Naive thymus-derived CD8-positive, alpha-beta T cell (primary cell): Measurements from ENCODE around the gene SLC34A2. TPM values are rescaled to one million over a fixed set of nuclear protein-coding genes. Genes with fewer than 3 reads are reported as not detected.
"Not testable (repeated sequence)": the region's sequence is repeated elsewhere in the genome, so short reads cannot be mapped to it uniquely, and the experiment has no call there.

ENCODE experiments used
- ATAC-seq, 2 donors: fragments of 150-1000 bp; cut with Tn5 transposase in 1 of 2; sonication (Bioruptor Pico), chemical (Tn5 transposase) in 1 of 2; 1 replicate in 1 of 2; 2 replicates in 1 of 2; pipeline ENCODE4 v1.10.0; 2021; ENCODE audit warnings: mild to moderate bottlenecking in 2 of 2, moderate library complexity in 2 of 2
- POLR2A ChIA-PET: fragments of 350-600 bp; sonication (Branson Sonifier 250); formaldehyde crosslinking; loops from one replicate; lab custom pipeline; 2021; ENCODE audit warnings: antibody characterized with exemption; lab: Charles Lee
- DNase-seq, 10 donors: peaks; one replicate each; pipeline versions ENCODE4 v3.0.0 to v3.0.0-alpha.2; 2020 to 2022
- H3K27ac Mint-ChIP-seq, 10 donors: one replicate each; pipeline ENCODE4 v1.8.0; 2020 to 2022; ENCODE audit warnings: mild to moderate bottlenecking in 10 of 10, mixed read lengths in 10 of 10, moderate library complexity in 4 of 10, inconsistent platforms in 1 of 10
- H3K27me3 Mint-ChIP-seq, 5 donors: one replicate each; pipeline ENCODE4 v1.8.0; 2021 to 2022; ENCODE audit warnings: mixed read lengths in 5 of 5
- H3K36me3 Mint-ChIP-seq, 3 donors: one replicate each; pipeline ENCODE4 v1.8.0; 2020 to 2022; ENCODE audit warnings: mixed read lengths in 3 of 3, mild to moderate bottlenecking in 2 of 3, inconsistent platforms in 1 of 3
- H3K4me1 Mint-ChIP-seq, 4 donors: one replicate each; pipeline ENCODE4 v1.8.0; 2021 to 2022; ENCODE audit warnings: mixed read lengths in 4 of 4
- H3K4me3 Mint-ChIP-seq, 10 donors: one replicate each; pipeline ENCODE4 v1.8.0; 2020 to 2022; ENCODE audit warnings: mild to moderate bottlenecking in 10 of 10, mixed read lengths in 10 of 10, moderate library complexity in 6 of 10, inconsistent platforms in 1 of 10
- H3K9me3 Mint-ChIP-seq, 9 donors: one replicate each; pipeline ENCODE4 v1.8.0; 2020 to 2022; ENCODE audit warnings: mixed read lengths in 9 of 9, mild to moderate bottlenecking in 3 of 9, inconsistent platforms in 1 of 9, moderate library complexity in 1 of 9
- polyA plus RNA-seq, 3 donors: library from polyadenylated mRNA; unstranded; fragments of 300-500 nt; fragmentation: Illumina TruSeq; gene quantifications; one replicate each; pipeline ENCODE4 v1.2.3, GENCODE V29; 2021
- total RNA-seq, 8 experiments: library from RNA in 2 of 8; stranded (reverse) in 2 of 8; gene quantifications; one replicate each; pipeline ENCODE4 v1.2.3 and lab custom pipeline; 2021 to 2026

The SLC34A2 gene
- total and polyA plus RNA-seq, 5 experiments from 2014 or later, result not detected

DNA sequence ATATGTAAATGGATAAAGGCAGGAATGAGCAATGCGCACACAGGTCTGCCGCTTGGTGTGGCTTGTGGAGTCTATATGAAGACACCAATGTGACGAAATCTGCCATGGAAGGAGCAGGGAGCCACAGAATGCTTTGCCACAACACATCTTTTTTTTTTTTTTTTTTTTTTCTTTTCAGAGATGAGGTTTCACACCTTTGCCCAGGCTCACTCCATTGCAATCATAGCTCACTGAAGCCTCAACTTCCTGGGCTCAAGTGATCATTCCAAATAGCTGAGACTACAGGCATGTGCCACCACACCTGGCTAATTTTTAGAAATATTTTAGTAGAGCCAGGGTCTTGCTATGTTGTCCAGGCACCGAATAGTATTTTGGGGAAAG lies 17.4 kb upstream of the SLC34A2 start:
- H3K27me3 Mint-ChIP-seq, result peaks cover 0 to 7% (median 4%) of the 10 kb centered on the region in 5 donors
- peak overlapping the region in 1 of 10 donors; percentile 33 for H3K4me3 Mint-ChIP-seq

DNA sequence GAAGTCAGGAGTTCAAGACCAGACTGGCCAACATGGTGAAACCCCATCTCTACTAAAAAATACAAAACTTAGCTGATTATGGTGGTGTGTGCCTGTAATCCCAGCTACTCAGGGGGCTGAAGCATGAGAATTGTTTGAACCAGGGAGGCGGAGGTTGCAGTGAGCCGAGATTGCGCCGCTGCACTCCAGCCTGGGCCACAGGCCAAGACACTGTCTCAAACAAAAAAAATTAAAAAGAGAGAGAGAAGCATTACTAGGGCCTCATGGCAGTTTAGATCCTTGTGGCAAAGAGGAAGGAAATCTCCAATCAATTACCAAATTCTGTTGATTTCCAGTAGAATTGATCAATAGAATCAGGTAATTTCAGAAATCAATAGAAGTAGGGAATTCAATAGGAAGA lies 16.8 kb upstream of the SLC34A2 start:
- POLR2A ChIA-PET, result no interaction called here
- no peaks in the 10 kb centered on the region for H3K36me3 Mint-ChIP-seq
- no peak for DNase-seq
- H3K27me3 Mint-ChIP-seq, result peaks cover 0 to 10% (median under 1%) of the 10 kb centered on the region in 5 donors
- no peak overlapping the region for H3K27ac Mint-ChIP-seq
- no peaks in the 10 kb centered on the region for H3K9me3 Mint-ChIP-seq
- no peak for ATAC-seq
- no peak overlapping the region for H3K4me3 Mint-ChIP-seq
- no peaks in the 10 kb centered on the region for H3K4me1 Mint-ChIP-seq

More for the DNA sequence above, 17.4 kb upstream of the SLC34A2 start:
- no peak overlapping the region for H3K27ac Mint-ChIP-seq
- POLR2A ChIA-PET, result no interaction called here
- H3K4me1 Mint-ChIP-seq, result no peaks in the 10 kb centered on the region
- H3K9me3 Mint-ChIP-seq, result no peaks in the 10 kb centered on the region
- H3K36me3 Mint-ChIP-seq, result no peaks in the 10 kb centered on the region
- ATAC-seq (no peak), DNase-seq (no peak)

DNA sequence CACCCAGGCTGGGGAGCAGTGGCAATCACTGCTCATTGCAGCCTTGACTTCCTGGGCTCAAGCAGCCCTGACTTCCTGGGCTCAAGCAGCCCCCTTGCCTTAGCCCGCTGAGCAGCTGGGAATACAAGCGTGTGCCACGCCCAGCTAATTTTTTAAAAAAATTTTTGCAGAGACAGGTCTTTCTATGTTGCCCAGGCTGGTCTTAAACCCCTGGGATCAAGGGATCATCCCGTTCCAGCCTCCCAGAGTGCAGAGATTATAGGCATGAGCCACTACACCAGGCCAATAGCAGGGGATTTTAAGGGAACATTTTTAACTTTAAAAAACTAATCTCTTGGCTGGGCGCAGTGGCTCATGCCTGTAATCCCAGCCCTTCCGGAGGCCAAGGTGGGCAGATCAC lies 5.3 kb upstream of the SLC34A2 start:
- ATAC-seq (no peak), DNase-seq (no peak)
- Mint-ChIP-seq H3K27me3 (peaks cover 0 to 17% (median 7%) of the 10 kb centered on the region in 5 donors), H3K27ac (no peak overlapping the region), H3K36me3 (no peaks in the 10 kb centered on the region), H3K9me3 (peaks cover 0 to 2% (median 0%) of the 10 kb centered on the region in 9 donors), H3K4me1 (peaks cover 0 to 4% (median under 1%) of the 10 kb centered on the region in 4 donors), H3K4me3 (no peak overlapping the region)
- POLR2A ChIA-PET, result interaction anchor here (0.6 kb wide), 1 partner anchor 141 kb away, joined by 3 read pairs; no protein-coding TSS in a partner anchor

DNA sequence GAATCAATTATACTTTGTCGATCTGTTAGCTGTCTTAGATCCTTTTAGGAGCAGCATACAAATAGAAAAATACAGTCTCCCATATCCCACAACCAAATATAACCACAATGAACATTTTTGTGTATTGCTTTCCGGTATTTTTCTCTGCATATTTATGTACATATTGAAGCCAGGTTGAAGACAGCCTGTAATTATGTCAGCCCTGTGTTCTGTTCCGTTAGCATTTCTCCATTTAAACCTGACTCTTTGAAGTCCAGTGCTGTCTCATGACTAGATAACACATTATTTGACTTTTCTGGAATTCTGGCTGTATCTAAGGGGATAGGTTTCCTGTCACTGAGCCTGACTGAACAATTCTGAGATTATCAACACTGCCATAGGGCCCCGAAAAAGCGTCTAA lies 4.0 kb upstream of the SLC34A2 start:
- no peaks in the 10 kb centered on the region for H3K36me3 Mint-ChIP-seq
- no peak for ATAC-seq
- no peak overlapping the region for H3K4me3 Mint-ChIP-seq
- H3K9me3 Mint-ChIP-seq, result peaks cover 0 to 2% (median 0%) of the 10 kb centered on the region in 9 donors
- H3K4me1 Mint-ChIP-seq, result peaks cover 0 to 9% (median 3%) of the 10 kb centered on the region in 4 donors
- POLR2A ChIA-PET, result no interaction called here
- no peak overlapping the region for H3K27ac Mint-ChIP-seq
- no peak for DNase-seq
- peaks cover 11 to 27% (median 17%) of the 10 kb centered on the region in 5 donors for H3K27me3 Mint-ChIP-seq

DNA sequence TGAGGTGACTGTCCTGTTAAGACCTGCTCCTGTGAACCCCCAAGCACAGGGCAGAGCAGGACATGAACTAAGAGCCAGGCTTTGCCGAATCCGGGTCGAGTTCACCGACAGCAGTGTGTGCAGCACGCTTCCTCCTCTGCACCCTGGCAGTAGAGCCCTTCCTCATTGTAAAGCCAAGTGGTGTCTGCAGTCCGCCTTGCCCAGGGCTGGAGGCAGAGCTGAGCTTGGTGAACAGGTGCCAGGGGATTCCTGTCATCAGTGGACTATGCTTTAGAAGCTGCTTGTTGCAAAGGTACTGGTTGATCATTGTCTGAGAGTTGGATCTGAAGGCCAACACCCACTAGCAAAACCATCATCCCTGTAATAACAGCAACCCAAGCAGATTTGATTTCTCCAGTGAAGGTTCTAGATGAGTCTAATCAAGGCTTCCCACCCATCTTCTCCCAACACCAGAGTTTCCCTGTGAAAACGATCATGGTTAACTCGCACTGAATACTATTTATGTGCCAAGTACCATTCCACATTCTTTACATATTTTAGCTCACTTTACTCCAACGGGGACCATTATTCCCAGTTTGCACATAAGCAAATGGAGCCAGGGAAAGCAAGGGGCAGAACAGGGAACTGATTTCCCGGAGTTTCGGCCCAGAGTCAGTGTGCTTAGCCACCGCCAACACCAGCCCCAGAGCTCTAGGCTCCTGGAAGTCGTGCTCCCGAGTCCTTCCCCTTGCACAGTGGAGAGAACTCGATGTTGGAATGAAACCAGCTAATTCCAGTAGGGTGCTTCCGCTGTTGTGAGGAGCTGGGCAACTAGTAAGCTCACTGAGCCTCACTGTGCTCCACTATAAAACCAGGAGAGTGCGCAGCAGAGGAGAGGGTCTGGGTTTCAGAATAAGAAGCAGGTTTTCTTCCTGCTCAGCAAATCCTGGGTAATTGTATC lies 1.4 kb upstream of the SLC34A2 start:
- Mint-ChIP-seq H3K9me3 (peaks cover 0 to 2% (median 0%) of the 10 kb centered on the region in 9 donors), H3K36me3 (no peaks in the 10 kb centered on the region), H3K27me3 (peaks cover 11 to 30% (median 23%) of the 10 kb centered on the region in 5 donors), H3K4me3 (no peak overlapping the region), H3K27ac (no peak overlapping the region), H3K4me1 (peaks cover 0 to 9% (median 3%) of the 10 kb centered on the region in 4 donors)
- ATAC-seq (no peak), DNase-seq (no peak)
- POLR2A ChIA-PET, result no interaction called here

DNA sequence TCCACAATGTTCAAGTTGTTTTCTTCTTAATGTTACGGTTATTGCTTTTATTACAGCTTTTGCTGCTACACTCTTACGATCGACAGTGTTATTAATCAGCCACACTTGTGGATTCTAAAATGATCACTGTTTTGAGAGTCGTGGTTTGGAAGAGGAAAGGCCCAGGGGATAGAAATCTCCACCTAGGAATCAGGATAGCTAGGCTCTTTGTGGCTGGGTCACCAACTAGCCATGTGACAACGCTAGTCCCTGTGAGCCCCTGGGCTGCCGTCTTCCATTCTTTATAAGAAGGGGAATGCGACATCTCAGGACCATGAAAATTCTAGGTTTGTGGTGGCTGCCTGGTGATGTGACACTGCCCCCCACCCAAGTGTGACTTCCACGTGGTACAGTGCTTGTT lies 380 bp downstream of the SLC34A2 start:
- DNase-seq (no peak), ATAC-seq (no peak)
- H3K9me3 Mint-ChIP-seq, result peaks cover 0 to 2% (median 0%) of the 10 kb centered on the region in 9 donors
- H3K36me3 Mint-ChIP-seq, result no peaks in the 10 kb centered on the region
- peak overlapping the region in 1 of 10 donors; percentile 57 for H3K27ac Mint-ChIP-seq
- POLR2A ChIA-PET, result no interaction called here
- peaks cover 11 to 30% (median 23%) of the 10 kb centered on the region in 5 donors for H3K27me3 Mint-ChIP-seq
- peaks cover 0 to 9% (median 3%) of the 10 kb centered on the region in 4 donors for H3K4me1 Mint-ChIP-seq
- H3K4me3 Mint-ChIP-seq, result no peak overlapping the region

DNA sequence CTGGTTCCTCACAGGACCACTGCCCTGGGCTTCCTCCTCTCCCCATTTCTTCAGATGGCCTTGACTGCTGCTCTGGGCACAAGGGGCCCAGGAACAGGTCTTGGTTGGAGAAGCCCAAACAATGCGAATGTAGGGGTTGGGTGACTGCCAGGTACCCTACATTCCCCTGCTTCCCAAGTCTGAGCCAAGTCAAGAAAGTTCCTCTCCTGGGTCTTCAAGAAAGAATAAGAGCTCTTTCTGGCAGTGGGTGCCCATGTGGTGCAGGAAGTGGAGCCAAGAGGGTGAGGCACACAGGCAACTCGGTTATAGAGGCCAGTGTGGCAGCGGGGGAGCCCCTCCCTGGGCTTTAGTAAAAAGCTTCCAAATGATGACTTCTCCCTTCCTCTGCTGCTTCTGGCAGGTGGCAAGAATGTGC lies 2.7 kb downstream of the SLC34A2 start:
- no peak overlapping the region for H3K27ac Mint-ChIP-seq
- peaks cover 10 to 33% (median 26%) of the 10 kb centered on the region in 5 donors for H3K27me3 Mint-ChIP-seq
- no peak for ATAC-seq
- POLR2A ChIA-PET, result no interaction called here
- DNase-seq, result no peak
- peaks cover 0 to 2% (median 0%) of the 10 kb centered on the region in 9 donors for H3K9me3 Mint-ChIP-seq
- no peak overlapping the region for H3K4me3 Mint-ChIP-seq
- peaks cover 0 to 9% (median 3%) of the 10 kb centered on the region in 4 donors for H3K4me1 Mint-ChIP-seq
- H3K36me3 Mint-ChIP-seq, result no peaks in the 10 kb centered on the region

DNA sequence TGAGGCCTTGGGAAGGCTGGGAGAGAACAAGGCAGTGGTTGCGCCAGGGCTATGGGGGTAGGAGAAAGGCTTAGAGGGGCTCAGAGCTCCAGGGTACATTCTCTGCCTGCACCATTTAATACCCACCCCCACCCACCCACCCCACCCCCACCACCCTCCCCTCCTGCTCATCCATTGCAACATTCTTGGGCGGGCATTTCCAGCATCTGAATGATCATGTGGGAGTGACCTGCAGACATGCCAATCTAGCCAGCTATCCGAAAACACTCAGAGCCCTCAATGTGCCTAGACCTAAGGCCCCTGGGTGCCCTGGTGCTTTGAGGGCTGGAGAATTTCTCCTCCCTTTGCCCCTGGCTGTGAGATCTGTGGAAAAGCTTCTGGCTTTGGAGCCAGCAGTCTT lies 3.1 kb downstream of the SLC34A2 start:
- peaks cover 10 to 32% (median 26%) of the 10 kb centered on the region in 5 donors for H3K27me3 Mint-ChIP-seq
- no peak overlapping the region for H3K27ac Mint-ChIP-seq
- H3K4me3 Mint-ChIP-seq, result no peak overlapping the region
- ATAC-seq, result no peak
- no peaks in the 10 kb centered on the region for H3K36me3 Mint-ChIP-seq
- no peak for DNase-seq
- POLR2A ChIA-PET, result no interaction called here
- H3K4me1 Mint-ChIP-seq, result peaks cover 0 to 9% (median 3%) of the 10 kb centered on the region in 4 donors
- H3K9me3 Mint-ChIP-seq, result peaks cover 0 to 2% (median 0%) of the 10 kb centered on the region in 9 donors

DNA sequence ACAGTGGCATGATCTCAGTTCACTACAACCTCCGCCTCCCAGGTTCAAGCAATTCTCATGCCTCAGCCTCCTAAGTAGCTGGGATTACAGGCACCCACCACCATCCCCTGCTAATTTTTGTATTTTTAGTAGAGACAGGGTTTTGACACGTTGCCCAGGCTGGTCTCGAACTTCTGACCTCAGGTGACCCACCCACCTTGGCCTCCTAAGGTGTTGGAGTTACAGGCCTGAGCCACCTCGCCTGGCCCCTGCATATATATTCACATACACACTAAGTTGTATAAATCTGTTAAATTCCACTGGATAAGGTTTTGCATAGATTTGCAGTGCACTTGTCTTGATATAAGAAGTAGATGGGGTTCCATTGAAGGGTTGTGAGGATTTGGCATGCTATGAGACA lies 5.8 kb downstream of the SLC34A2 start:
- peaks cover 0 to 20% (median 19%) of the 10 kb centered on the region in 5 donors for H3K27me3 Mint-ChIP-seq
- POLR2A ChIA-PET, result not testable (repeated sequence)

DNA sequence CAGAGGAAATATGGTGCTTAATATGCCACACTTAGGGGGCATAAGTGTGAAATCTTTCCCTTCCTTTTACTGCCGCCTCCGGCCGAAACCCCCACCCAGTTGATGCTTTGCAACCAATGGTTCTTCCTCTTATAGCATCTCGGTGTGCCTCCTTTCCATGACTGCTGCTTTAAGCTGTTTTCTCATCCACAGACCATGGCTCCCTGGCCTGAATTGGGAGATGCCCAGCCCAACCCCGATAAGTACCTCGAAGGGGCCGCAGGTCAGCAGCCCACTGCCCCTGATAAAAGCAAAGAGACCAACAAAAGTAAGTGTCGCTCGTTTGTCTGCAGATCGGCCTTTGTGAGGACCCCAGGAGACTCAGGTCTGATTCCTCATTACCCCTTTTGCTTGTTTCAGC lies 6.7 kb downstream of the SLC34A2 start:
- ATAC-seq, result no peak
- no peak for DNase-seq

More for the DNA sequence above, 5.8 kb downstream of the SLC34A2 start:
- not testable (repeated sequence) for H3K27ac Mint-ChIP-seq, H3K4me3 Mint-ChIP-seq, DNase-seq, ATAC-seq, H3K9me3 Mint-ChIP-seq, H3K36me3 Mint-ChIP-seq, H3K4me1 Mint-ChIP-seq

DNA sequence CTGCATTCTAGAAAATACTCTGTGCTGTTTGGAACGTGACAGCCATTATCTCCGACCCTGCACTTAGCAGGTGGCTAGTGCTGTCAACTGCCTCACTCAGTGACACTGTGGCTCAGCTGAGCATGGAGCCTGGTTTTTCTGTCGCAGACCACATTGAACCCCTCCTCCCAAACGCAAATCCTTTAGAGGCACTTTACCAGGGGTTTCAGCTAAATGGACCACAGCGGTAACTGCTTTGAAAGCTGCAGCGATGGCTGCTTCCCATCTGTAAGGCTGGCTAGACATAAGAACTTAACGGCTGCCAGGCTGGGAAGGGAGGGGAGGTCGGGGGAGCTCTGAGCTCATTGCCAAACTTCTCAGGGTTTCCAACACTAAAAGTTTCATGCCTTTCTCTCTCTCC lies 8.1 kb downstream of the SLC34A2 start:
- DNase-seq (no peak), ATAC-seq (no peak)
- Mint-ChIP-seq H3K4me3 (no peak overlapping the region), H3K4me1 (no peaks in the 10 kb centered on the region), H3K27ac (no peak overlapping the region), H3K9me3 (no peaks in the 10 kb centered on the region), H3K36me3 (no peaks in the 10 kb centered on the region), H3K27me3 (peaks cover 0 to 13% (median 7%) of the 10 kb centered on the region in 5 donors)
- POLR2A ChIA-PET, result interaction anchor here (0.6 kb wide), 1 partner anchor 65 kb away, joined by 3 read pairs; no protein-coding TSS in a partner anchor

More for the DNA sequence above, 6.7 kb downstream of the SLC34A2 start:
- Mint-ChIP-seq H3K9me3 (no peaks in the 10 kb centered on the region), H3K27ac (no peak overlapping the region), H3K4me1 (no peaks in the 10 kb centered on the region), H3K36me3 (no peaks in the 10 kb centered on the region), H3K4me3 (no peak overlapping the region), H3K27me3 (peaks cover 0 to 13% (median 11%) of the 10 kb centered on the region in 5 donors)
- POLR2A ChIA-PET, result no interaction called here

DNA sequence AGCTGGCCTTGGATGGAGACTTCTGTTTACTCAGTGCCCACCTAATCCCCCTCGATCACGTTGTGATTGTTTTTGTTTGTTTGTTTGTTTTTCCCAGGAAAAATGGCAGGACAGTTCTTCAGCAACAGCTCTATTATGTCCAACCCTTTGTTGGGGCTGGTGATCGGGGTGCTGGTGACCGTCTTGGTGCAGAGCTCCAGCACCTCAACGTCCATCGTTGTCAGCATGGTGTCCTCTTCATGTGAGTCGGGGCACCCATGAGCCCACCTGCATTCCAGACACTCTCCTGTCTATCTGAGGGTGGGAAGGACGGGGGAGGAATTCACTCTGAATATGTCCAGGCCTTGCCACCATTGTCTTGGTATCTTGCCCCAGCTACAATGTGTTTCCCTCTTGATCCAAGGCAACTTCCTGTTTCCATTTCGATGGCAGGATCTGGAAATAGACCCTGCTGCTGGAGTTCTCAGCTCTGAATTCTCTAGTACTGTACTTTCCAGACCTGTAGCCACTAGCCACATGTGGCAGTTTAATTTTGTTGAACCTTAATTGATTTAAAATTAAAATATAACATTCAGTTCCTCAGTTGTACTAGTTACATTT lies 10.5 kb downstream of the SLC34A2 start:
- Mint-ChIP-seq H3K27me3 (peaks cover 0 to 13% (median 7%) of the 10 kb centered on the region in 5 donors), H3K36me3 (no peaks in the 10 kb centered on the region), H3K4me1 (no peaks in the 10 kb centered on the region), H3K9me3 (no peaks in the 10 kb centered on the region), H3K27ac (peak overlapping the region in 2 of 10 donors; percentile 37 to 88), H3K4me3 (no peak overlapping the region)
- no peak for ATAC-seq
- no peak for DNase-seq
- POLR2A ChIA-PET, result no interaction called here
